Endothelial cell of umbilical vein (primary cell): Measurements from ENCODE around the gene EFNA2. TPM values are rescaled to one million over a fixed set of nuclear protein-coding genes. Genes with fewer than 3 reads are reported as not detected.

Source experiments
- BruUV-seq: library from RNA; stranded (reverse); fragments of 400-500 nt; replicated peaks from 2 replicates; lab custom pipeline; 2021; lab: Mats Ljungman, UMichigan
- CTCF ChIA-PET: fragments of 300-600, 350-600 bp; sonication (Branson Sonifier 250); formaldehyde crosslinking; loops from one replicate; lab custom pipeline; 2021; ENCODE audit warnings: antibody characterized with exemption, inconsistent platforms; lab: Charles Lee
- POLR2A ChIA-PET: fragments of 300-600, 350-600 bp; sonication (Branson Sonifier 250); formaldehyde crosslinking; loops from one replicate; lab custom pipeline; 2021; ENCODE audit warnings: antibody characterized with exemption, inconsistent platforms; lab: Charles Lee
- DNase-seq: peaks from one replicate; pipeline ENCODE4 v3.0.0-alpha.2; 2011; ENCODE audit warnings: low read depth, low spot score
- FAIRE-seq: peaks from 2 replicates; lab custom pipeline; 2011; peaks lifted over from hg19 to GRCh38; lab: Jason Lieb, UNC
- H2AFZ ChIP-seq: 2 replicates; pipeline ENCODE4 v1.6.0; 2012; ENCODE audit warnings: low read depth, low read length, control low read depth, inconsistent platforms
- H3K27ac ChIP-seq: 2 replicates; pipeline ENCODE4 v1.5.1; 2011; ENCODE audit warnings: low read depth, mild to moderate bottlenecking, control low read depth, low read length, moderate library complexity; ENCODE audit not compliant: insufficient read depth
- H3K27me3 ChIP-seq, 2 experiments: 2 replicates each; pipeline versions ENCODE4 v1.6.0 to v1.6.1; 2011; ENCODE audit warnings: low read length in 2 of 2, mixed read lengths in 1 of 2; ENCODE audit not compliant: control insufficient read depth in 2 of 2, insufficient read depth in 2 of 2
- H3K36me3 ChIP-seq, 2 experiments: 2 replicates in 1 of 2; 3 replicates in 1 of 2; pipeline ENCODE4 v1.5.1; 2011; ENCODE audit warnings: low read length in 2 of 2, mild to moderate bottlenecking in 1 of 2, moderate library complexity in 1 of 2; ENCODE audit not compliant: control insufficient read depth in 2 of 2, insufficient read depth in 2 of 2; ENCODE audit errors: extremely low read depth in 1 of 2
- H3K4me1 ChIP-seq: 3 replicates; pipeline ENCODE4 v1.5.1; 2011; ENCODE audit warnings: mild to moderate bottlenecking, low read length; ENCODE audit not compliant: control insufficient read depth, insufficient read depth; ENCODE audit errors: extremely low read depth
- H3K4me2 ChIP-seq: 2 replicates; pipeline ENCODE4 v1.6.1; 2011; ENCODE audit warnings: low read length, control low read depth, mixed read lengths; ENCODE audit not compliant: insufficient read depth
- H3K4me3 ChIP-seq, 3 experiments: fragments of 200-600 bp in 1 of 3; sonication (generic), shearing (Covaris generic) in 1 of 3; replicated peaks in 1 of 3; 2 replicates each; pipeline ENCODE4 v1.5.1; 2011 to 2016; ENCODE audit warnings: control low read depth in 3 of 3, low read length in 3 of 3, mild to moderate bottlenecking in 2 of 3, inconsistent platforms in 1 of 3, low read depth in 1 of 3, moderate library complexity in 1 of 3; ENCODE audit not compliant: insufficient read depth in 1 of 3
- H3K79me2 ChIP-seq: 2 replicates; pipeline ENCODE4 v1.6.0; 2012; ENCODE audit warnings: low read length, inconsistent platforms; ENCODE audit not compliant: control insufficient read depth, insufficient read depth
- H3K9ac ChIP-seq: replicated peaks from 2 replicates; pipeline ENCODE3; 2011; ENCODE audit warnings: low read length, control low read depth; ENCODE audit not compliant: insufficient read depth; ENCODE audit errors: extremely low read depth
- H3K9me1 ChIP-seq: replicated peaks from 3 replicates; pipeline ENCODE4 v1.6.0; 2011; ENCODE audit warnings: mild to moderate bottlenecking, low read length; ENCODE audit not compliant: control insufficient read depth, insufficient read depth; ENCODE audit errors: extremely low read depth
- H3K9me3 ChIP-seq: replicated peaks from 2 replicates; pipeline ENCODE4 v1.5.1; 2012; ENCODE audit warnings: low read length, inconsistent platforms; ENCODE audit not compliant: control insufficient read depth, insufficient read depth
- H4K20me1 ChIP-seq: replicated peaks from 2 replicates; pipeline ENCODE3; 2011; ENCODE audit warnings: mild to moderate bottlenecking, low read length; ENCODE audit not compliant: control insufficient read depth, insufficient read depth; ENCODE audit errors: extremely low read depth
- EZH2 ChIP-seq: IDR thresholded peaks from 2 replicates; pipeline ENCODE4 v1.6.1; 2012; ENCODE audit warnings: borderline replicate concordance, low read depth, mild to moderate bottlenecking, moderate library complexity, low read length, inconsistent platforms; ENCODE audit not compliant: severe bottlenecking
- FOS ChIP-seq: IDR thresholded peaks from 2 replicates; pipeline ENCODE4 v1.6.1; 2011; ENCODE audit warnings: mild to moderate bottlenecking, low read length, moderate library complexity, borderline replicate concordance; ENCODE audit not compliant: insufficient read depth
- GATA2 ChIP-seq: IDR thresholded peaks from 2 replicates; pipeline ENCODE4 v1.7.0; 2011; ENCODE audit warnings: low read depth, mild to moderate bottlenecking, moderate library complexity, mixed read lengths, low read length; ENCODE audit not compliant: insufficient read length, insufficient read depth
- JUN ChIP-seq: IDR thresholded peaks from 2 replicates; pipeline ENCODE4 v1.6.1; 2011; ENCODE audit warnings: borderline replicate concordance, low read depth; ENCODE audit not compliant: insufficient read length, insufficient read depth
- MYC ChIP-seq: IDR thresholded peaks from one replicate; pipeline ENCODE4 v1.6.1; 2011; ENCODE audit warnings: mild to moderate bottlenecking, low read depth, low read length
- POLR2A ChIP-seq: IDR thresholded peaks from 2 replicates; pipeline ENCODE4 v1.6.1; 2012; ENCODE audit warnings: low read depth, mild to moderate bottlenecking, control low read depth, low read length
- POLR2AphosphoS5 ChIP-seq: IDR thresholded peaks from 2 replicates; pipeline ENCODE4 v1.6.1; 2012; ENCODE audit warnings: low read depth, mild to moderate bottlenecking, control low read depth, low read length, moderate library complexity; ENCODE audit not compliant: insufficient read depth
- dilution Hi-C: fragments of 300-500 bp; cut with MboI; formaldehyde crosslinking; loops from one replicate; pipeline ENCODE4 v1.15.0; 2019; ENCODE audit warnings: low sequenced_read_pairs; ENCODE audit not compliant: extremely low pct_ligation_motif_present
- intact Hi-C: fragments of 100-400 bp; cut with micrococcal nuclease; formaldehyde crosslinking; loops from one replicate; pipeline ENCODE4 v1.10.0; 2022
- polyA plus RNA-seq, 4 experiments: library from polyadenylated mRNA; depleted of rRNA in 3 of 4; stranded (reverse) in 3 of 4; unstranded in 1 of 4; fragments of >200 nt; gene quantifications; 2 replicates each; pipeline versions ENCODE4 v1.2.1 to v1.2.3, GENCODE V29; 2011 to 2012; ENCODE audit warnings: missing spikeins in 1 of 4
- total RNA-seq: library from RNA; stranded (reverse); gene quantifications from 2 replicates; pipeline ENCODE4 v1.2.3, GENCODE V29; 2021
- TF ChIP-seq, protein P1 (sequence below): IDR thresholded peaks from 2 replicates; pipeline ENCODE4 v1.6.1; 2011; ENCODE audit not compliant: insufficient read depth, insufficient read length

The EFNA2 gene
- total and polyA plus RNA-seq, 2 donors (not counting 3 experiments of a cell fraction or from before 2014, with no cell fraction given): 0.52 to 1.1 TPM

- ChIA-PET CTCF (interaction anchor here (0.8 to 1.4 kb wide), 4 partner anchors 16 to 125 kb away, joined by 3 to 5 read pairs (median 4); no protein-coding TSS in a partner anchor), POLR2A (interaction anchor here (1.0 kb wide), 1 partner anchor 30 kb away, joined by 3 read pairs; the partner anchor contains the start of gene CIRBP)
- Histone ChIP-seq H3K27ac (no peak overlapping the region), H3K9me3 (no peaks in the 10 kb centered on the region), H4K20me1 (no peaks in the 10 kb centered on the region), H3K79me2 (peaks cover 11% of the 10 kb centered on the region), H3K9ac (no peak overlapping the region), H3K4me3 (peak overlapping the region in 1 of 3 experiments; percentile 77), H3K9me1 (no peaks in the 10 kb centered on the region), H3K4me1 (peaks cover 9% of the 10 kb centered on the region), H3K4me2 (peak overlapping the region; percentile 21), H3K27me3 (no peaks in the 10 kb centered on the region), H3K36me3 (peaks cover 0 to 16% of the 10 kb centered on the region in 2 experiments), H2AFZ (no peak overlapping the region)
- FAIRE-seq (no peak), DNase-seq (no peak)
- TF ChIP-seq EZH2 (no peak), MYC (no peak), GATA2 (no peak), POLR2AphosphoS5 (no peak)
- BruUV-seq: no TSS peak
- intact Hi-C loops: no loop called here
- dilution Hi-C loops: no loop called here
Measured at GRCh38 chr19:1238369-1239303, 47.0 kb upstream of the EFNA2 start.

DNA sequence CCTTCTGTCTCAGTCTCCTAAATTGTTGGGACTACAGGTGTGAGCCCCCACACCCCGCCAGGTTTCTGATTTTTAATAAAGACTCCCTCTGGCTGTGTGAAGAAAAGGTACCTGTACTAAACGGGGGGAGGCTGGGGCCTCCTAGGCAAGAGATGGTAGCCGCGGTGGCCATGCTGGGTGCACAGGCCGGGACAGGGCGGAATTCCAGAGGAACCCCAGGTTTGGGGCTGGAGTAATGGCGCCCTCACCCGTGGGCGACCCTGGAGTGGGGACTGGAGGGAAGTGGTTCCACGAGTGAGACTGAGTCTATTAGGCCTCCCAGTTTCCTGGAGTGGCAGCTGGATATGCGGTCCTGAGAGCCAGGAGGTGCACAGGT lies 46.3 kb upstream of the EFNA2 start:
- H4K20me1 ChIP-seq: no peaks in the 10 kb centered on the region
- no peak overlapping the region for H2AFZ ChIP-seq
- intact Hi-C loops: no loop called here
- ChIA-PET CTCF (interaction anchor here (1.2 kb wide), 1 partner anchor 17 kb away, joined by 5 read pairs; no protein-coding TSS in a partner anchor), POLR2A (no interaction called here)
- H3K27ac ChIP-seq: no peak overlapping the region
- peaks cover 13% of the 10 kb centered on the region for H3K79me2 ChIP-seq
- H3K36me3 ChIP-seq: peaks cover 0 to 9% of the 10 kb centered on the region in 2 experiments
- DNase-seq (no peak), FAIRE-seq (no peak)
- H3K4me1 ChIP-seq: peaks cover 9% of the 10 kb centered on the region
- no TSS peak for BruUV-seq
- no peaks in the 10 kb centered on the region for H3K9me1 ChIP-seq
- TF ChIP-seq, protein P1, sequence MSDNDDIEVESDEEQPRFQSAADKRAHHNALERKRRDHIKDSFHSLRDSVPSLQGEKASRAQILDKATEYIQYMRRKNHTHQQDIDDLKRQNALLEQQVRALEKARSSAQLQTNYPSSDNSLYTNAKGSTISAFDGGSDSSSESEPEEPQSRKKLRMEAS: no peak
- TF ChIP-seq MYC (no peak), POLR2A (no peak), JUN (no peak), FOS (no peak), POLR2AphosphoS5 (no peak)
- no peak overlapping the region for H3K4me3 ChIP-seq
- no peaks in the 10 kb centered on the region for H3K27me3 ChIP-seq
- no peak overlapping the region for H3K9ac ChIP-seq
- no peaks in the 10 kb centered on the region for H3K9me3 ChIP-seq
- dilution Hi-C loops: no loop called here
- H3K4me2 ChIP-seq: no peak overlapping the region
